ENCODE results near the gene LAGE3.

The LAGE3 gene

DNA sequence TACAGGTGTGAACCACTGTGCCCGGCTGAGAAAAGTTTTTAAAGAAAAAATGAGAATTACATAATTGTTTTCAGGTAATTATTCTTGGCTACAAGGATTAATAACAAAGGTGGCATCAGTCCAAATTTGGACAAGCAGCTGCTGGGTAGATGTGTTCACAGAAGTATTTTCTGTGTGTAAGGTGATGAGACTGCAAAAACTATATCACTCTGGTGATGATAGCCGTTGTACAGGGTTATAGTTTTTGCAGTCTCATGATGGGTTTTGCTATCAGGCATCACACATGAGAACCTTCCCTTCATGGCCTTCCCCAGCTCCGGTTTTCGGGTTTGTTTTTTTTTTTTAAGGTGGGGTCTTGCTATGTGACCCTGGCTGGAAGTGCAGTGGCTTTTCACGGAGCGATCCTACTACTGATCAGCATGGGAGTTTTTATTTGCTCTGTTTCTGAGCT is 16.4 kb upstream of the LAGE3 start:
- no peaks in the 10 kb centered on the region for H3K36me3 ChIP-seq (ENCODE audit: control insufficient read depth in 1 of 2, insufficient read depth in 2 of 2, low read length in 2 of 2)
- no peaks in the 10 kb centered on the region for H3K4me1 ChIP-seq (ENCODE audit: control insufficient read depth in 1 of 2, insufficient read depth in 2 of 2, low read length in 2 of 2)
- no peaks in the 10 kb centered on the region for H3K27me3 ChIP-seq (ENCODE audit: low read depth, low read length)
- no peak overlapping the region for H3K4me3 ChIP-seq (ENCODE audit: low read depth in 1 of 2, low read length in 2 of 2)
- H3K27ac ChIP-seq (ENCODE audit: low read length) = no peak overlapping the region
- H3K9me3 ChIP-seq (ENCODE audit: control insufficient read depth in 1 of 2, low read length in 2 of 2) = no peaks in the 10 kb centered on the region

DNA sequence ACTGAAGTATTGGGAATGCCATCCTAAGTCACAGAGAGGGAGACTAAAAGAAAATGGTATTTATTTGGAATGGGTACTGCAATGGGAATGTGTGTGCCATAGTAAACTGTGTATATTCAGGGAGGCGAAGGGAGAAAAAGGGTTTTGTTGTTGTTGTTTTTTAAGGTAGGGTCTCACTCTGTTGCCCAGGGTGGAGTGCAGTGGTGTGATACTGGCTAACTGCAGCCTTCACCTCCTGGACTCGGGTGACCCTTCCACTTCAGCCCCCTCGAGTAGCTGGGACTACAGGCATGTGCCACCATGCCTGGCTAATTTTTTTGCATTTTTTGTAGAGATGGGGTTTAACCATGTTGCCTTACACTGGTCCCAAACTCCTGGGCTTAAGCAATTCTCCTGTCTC is 15.6 kb upstream of the LAGE3 start:
- Histone ChIP-seq H3K36me3 (ENCODE audit: control insufficient read depth in 1 of 2, insufficient read depth in 2 of 2, low read length in 2 of 2) (no peaks in the 10 kb centered on the region), H3K27me3 (ENCODE audit: low read depth, low read length) (no peaks in the 10 kb centered on the region), H3K4me1 (ENCODE audit: control insufficient read depth in 1 of 2, insufficient read depth in 2 of 2, low read length in 2 of 2) (peaks cover 0 to under 1% of the 10 kb centered on the region in 2 donors)

DNA sequence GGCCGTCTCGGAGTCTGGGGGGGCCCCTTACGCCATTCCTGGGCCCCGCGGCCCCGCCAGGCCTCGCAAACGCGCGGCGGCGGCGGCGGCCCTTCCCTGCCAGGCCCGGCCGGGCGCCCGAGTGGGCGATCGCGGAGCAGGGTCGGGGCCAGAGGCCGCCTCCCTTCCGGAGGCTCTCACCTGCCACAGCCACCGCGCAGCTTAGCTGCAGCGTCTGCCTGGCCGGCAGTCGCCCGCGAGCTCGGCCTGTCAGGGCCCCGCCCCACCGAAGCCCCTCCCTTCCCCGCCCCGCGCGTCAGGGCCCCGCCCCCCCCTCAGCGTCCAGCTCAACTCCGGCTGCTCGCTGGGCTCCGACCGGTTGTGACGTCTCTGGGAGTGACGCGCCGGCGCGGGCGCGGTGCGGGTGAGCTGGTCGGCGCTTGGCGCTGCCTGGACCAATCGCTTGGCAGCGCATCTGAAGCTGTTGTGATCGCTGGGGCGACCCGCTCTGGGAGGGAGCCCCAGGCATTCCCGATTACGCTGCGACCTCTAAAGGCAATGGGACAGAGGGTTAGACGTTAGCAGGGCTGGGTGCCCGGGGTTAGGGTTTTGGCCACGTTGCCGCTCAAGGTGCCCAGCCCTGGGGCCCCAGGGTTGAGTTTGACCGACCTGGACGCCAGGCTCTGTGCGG is 11.5 kb upstream of the LAGE3 start, which contains the start of gene SLC10A3:
Gene SLC10A3, minus strand, starts transcription at position 216 of the 670 bp plus-strand sequence. CDS start 1,689 bp downstream, outside the sequence.
- Histone ChIP-seq H3K27me3 (ENCODE audit: low read depth, low read length) (no peaks in the 10 kb centered on the region), H3K9me3 (ENCODE audit: control insufficient read depth in 1 of 2, low read length in 2 of 2) (no peaks in the 10 kb centered on the region), H3K4me3 (ENCODE audit: low read depth in 1 of 2, low read length in 2 of 2) (peak within 1 kb of the TSS; percentile 53 to 61), H3K4me1 (ENCODE audit: control insufficient read depth in 1 of 2, insufficient read depth in 2 of 2, low read length in 2 of 2) (peaks cover 5 to 26% of the 10 kb centered on the region in 2 donors), H3K27ac (ENCODE audit: low read length) (peak within 1 kb of the TSS; percentile 67), H3K36me3 (ENCODE audit: control insufficient read depth in 1 of 2, insufficient read depth in 2 of 2, low read length in 2 of 2) (peaks cover 0 to 8% of the 10 kb centered on the region in 2 donors)

More for the DNA sequence above, 15.6 kb upstream of the LAGE3 start:
- Histone ChIP-seq H3K9me3 (ENCODE audit: control insufficient read depth in 1 of 2, low read length in 2 of 2) (no peaks in the 10 kb centered on the region), H3K4me3 (ENCODE audit: low read depth in 1 of 2, low read length in 2 of 2) (no peak overlapping the region), H3K27ac (ENCODE audit: low read length) (no peak overlapping the region)

DNA sequence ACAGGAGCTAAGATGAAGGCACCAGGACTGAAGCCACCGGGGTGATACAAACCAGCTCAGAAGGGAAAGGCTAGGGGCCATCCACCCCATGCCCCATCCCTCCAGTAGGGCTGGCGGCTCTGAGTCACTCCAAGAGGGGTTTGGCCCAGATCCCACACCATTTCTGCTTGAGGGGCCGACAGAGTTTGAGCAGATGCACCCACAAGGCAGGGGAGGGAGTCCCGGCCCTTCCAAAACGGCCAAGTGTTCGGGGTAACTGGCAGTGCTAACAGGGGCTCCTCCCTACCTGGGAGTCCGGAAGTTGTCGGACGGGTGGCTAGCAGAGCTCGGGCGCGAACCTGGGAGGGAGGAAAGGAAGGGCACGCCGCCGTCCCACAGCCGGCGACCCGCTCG is 10.9 kb upstream of the LAGE3 start:
- Histone ChIP-seq H3K4me3 (ENCODE audit: low read depth in 1 of 2, low read length in 2 of 2) (peak overlapping the region; percentile 52 to 53), H3K27ac (ENCODE audit: low read length) (peak overlapping the region; percentile 67), H3K36me3 (ENCODE audit: control insufficient read depth in 1 of 2, insufficient read depth in 2 of 2, low read length in 2 of 2) (peaks cover 0 to 8% of the 10 kb centered on the region in 2 donors), H3K27me3 (ENCODE audit: low read depth, low read length) (no peaks in the 10 kb centered on the region), H3K4me1 (ENCODE audit: control insufficient read depth in 1 of 2, insufficient read depth in 2 of 2, low read length in 2 of 2) (peaks cover 5 to 32% of the 10 kb centered on the region in 2 donors), H3K9me3 (ENCODE audit: control insufficient read depth in 1 of 2, low read length in 2 of 2) (no peaks in the 10 kb centered on the region)

- H3K36me3 ChIP-seq (ENCODE audit: control insufficient read depth in 1 of 2, insufficient read depth in 2 of 2, low read length in 2 of 2) = peaks cover 0 to 8% of the 10 kb centered on the region in 2 donors
- H3K9me3 ChIP-seq (ENCODE audit: control insufficient read depth in 1 of 2, low read length in 2 of 2) = no peaks in the 10 kb centered on the region
- H3K4me1 ChIP-seq (ENCODE audit: control insufficient read depth in 1 of 2, insufficient read depth in 2 of 2, low read length in 2 of 2) = peaks cover 5 to 35% of the 10 kb centered on the region in 2 donors
- H3K4me3 ChIP-seq (ENCODE audit: low read depth in 1 of 2, low read length in 2 of 2) = peak overlapping the region in 1 of 2 donors; percentile 52
- H3K27me3 ChIP-seq (ENCODE audit: low read depth, low read length) = no peaks in the 10 kb centered on the region
- no peak overlapping the region for H3K27ac ChIP-seq (ENCODE audit: low read length)
Observed at GRCh38 chrX:154489182-154489581, 10.1 kb upstream of the LAGE3 start.

DNA sequence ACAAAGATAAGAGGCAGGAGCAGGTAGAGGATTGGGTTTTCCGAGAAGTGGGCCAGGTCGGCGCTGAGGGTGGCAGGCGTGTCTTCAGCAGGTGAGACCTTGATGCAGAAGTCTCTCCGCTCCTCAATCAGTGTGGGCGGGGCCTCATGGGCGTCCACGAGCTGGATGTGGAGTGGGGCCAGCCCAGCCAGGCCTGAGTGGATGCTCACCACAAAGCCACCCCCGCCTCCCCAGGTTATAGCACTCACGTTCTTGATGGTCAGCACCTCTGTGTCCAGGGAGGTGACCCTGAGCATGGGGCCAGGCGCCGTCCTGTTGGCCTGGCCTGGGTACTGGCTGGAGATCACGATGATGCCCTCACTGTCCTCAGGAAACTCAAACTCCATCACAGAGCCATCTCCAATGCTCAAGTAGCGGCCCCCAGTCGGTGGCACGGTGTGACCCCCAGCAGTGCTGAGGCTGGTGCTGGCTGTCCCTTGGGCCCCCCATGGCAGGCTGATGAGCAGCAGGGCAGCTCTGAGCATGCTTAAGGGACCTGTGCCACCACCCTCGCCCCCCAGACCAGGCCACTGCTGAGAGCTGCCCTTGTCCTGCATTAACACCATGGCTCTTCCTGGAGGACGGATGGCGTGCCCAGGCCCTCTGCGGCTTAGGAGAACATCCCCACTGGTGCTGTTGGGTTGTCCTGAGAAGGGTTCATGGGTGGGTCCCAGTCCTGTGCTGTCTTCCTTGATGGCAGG is 9.4 kb upstream of the LAGE3 start:
- H3K4me3 ChIP-seq (ENCODE audit: low read depth in 1 of 2, low read length in 2 of 2) = no peak overlapping the region
- H3K4me1 ChIP-seq (ENCODE audit: control insufficient read depth in 1 of 2, insufficient read depth in 2 of 2, low read length in 2 of 2) = peaks cover 5 to 35% of the 10 kb centered on the region in 2 donors
- peaks cover 0 to 8% of the 10 kb centered on the region in 2 donors for H3K36me3 ChIP-seq (ENCODE audit: control insufficient read depth in 1 of 2, insufficient read depth in 2 of 2, low read length in 2 of 2)
- no peak overlapping the region for H3K27ac ChIP-seq (ENCODE audit: low read length)
- H3K9me3 ChIP-seq (ENCODE audit: control insufficient read depth in 1 of 2, low read length in 2 of 2) = no peaks in the 10 kb centered on the region
- H3K27me3 ChIP-seq (ENCODE audit: low read depth, low read length) = no peaks in the 10 kb centered on the region

GRCh38 chrX:154487518-154488290 is 8.6 kb upstream of the LAGE3 start:
- H3K36me3 ChIP-seq (ENCODE audit: control insufficient read depth in 1 of 2, insufficient read depth in 2 of 2, low read length in 2 of 2) = peaks cover 0 to 8% of the 10 kb centered on the region in 2 donors
- no peak overlapping the region for H3K4me3 ChIP-seq (ENCODE audit: low read depth in 1 of 2, low read length in 2 of 2)
- H3K27me3 ChIP-seq (ENCODE audit: low read depth, low read length) = no peaks in the 10 kb centered on the region
- no peaks in the 10 kb centered on the region for H3K9me3 ChIP-seq (ENCODE audit: control insufficient read depth in 1 of 2, low read length in 2 of 2)
- H3K4me1 ChIP-seq (ENCODE audit: control insufficient read depth in 1 of 2, insufficient read depth in 2 of 2, low read length in 2 of 2) = peaks cover 5 to 35% of the 10 kb centered on the region in 2 donors
- no peak overlapping the region for H3K27ac ChIP-seq (ENCODE audit: low read length)

DNA sequence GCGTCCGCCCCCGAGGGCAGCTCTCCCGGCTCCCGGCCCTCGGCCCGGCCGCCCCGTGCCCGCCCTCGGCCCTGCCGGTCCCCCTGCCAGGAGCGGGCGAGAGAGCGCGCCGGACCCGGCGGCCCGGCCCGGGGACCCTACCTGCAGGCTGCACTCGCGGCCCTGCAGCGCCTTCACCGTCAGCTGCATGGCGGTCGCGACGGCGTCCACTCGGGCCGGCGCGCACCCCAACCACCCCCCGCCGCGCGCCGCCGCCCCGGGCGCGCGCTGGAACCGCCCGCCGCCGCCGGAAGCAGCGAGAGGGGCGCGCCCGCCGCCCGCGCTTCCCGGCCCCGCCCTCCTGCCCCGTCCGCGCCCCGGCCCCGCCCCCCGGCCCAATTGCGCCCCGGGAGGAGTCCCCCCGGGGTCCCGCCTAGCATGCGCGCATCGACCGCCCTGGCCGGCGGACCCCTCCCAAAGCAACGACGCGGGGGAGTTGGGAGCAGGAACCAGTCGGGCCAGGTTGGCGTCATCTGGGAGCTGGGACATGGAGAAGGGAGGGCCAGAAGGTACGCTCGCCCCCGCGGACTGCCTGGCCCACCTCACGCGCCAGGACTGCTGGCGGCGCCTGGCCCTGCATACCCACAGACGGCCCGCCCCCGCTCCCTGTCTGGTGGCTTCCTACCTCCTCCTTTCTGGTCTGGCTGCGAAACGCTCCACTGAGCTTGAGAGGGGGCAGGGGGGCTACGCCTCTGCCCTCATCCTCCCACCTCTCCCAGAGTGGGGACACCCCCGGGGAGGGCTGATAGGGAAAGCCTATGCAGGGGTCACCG is 7.5 kb upstream of the LAGE3 start, which contains the start of gene UBL4A:
Gene UBL4A, minus strand, starts transcription at position 220 of the 812 bp plus-strand sequence. Its CDS starts 31 bp downstream, at position 189.
- Histone ChIP-seq H3K4me3 (ENCODE audit: low read depth in 1 of 2, low read length in 2 of 2) (peak within 1 kb of the TSS; percentile 21 to 64), H3K9me3 (ENCODE audit: control insufficient read depth in 1 of 2, low read length in 2 of 2) (no peaks in the 10 kb centered on the region), H3K36me3 (ENCODE audit: control insufficient read depth in 1 of 2, insufficient read depth in 2 of 2, low read length in 2 of 2) (peaks cover 0 to 8% of the 10 kb centered on the region in 2 donors), H3K27me3 (ENCODE audit: low read depth, low read length) (no peaks in the 10 kb centered on the region), H3K4me1 (ENCODE audit: control insufficient read depth in 1 of 2, insufficient read depth in 2 of 2, low read length in 2 of 2) (peaks cover 5 to 35% of the 10 kb centered on the region in 2 donors), H3K27ac (ENCODE audit: low read length) (no peak within 1 kb of the TSS)

- Histone ChIP-seq H3K9me3 (ENCODE audit: control insufficient read depth in 1 of 2, low read length in 2 of 2) (no peaks in the 10 kb centered on the region), H3K27ac (ENCODE audit: low read length) (no peak overlapping the region), H3K4me3 (ENCODE audit: low read depth in 1 of 2, low read length in 2 of 2) (peak overlapping the region; percentile 21 to 62), H3K36me3 (ENCODE audit: control insufficient read depth in 1 of 2, insufficient read depth in 2 of 2, low read length in 2 of 2) (peaks cover 0 to 8% of the 10 kb centered on the region in 2 donors), H3K4me1 (ENCODE audit: control insufficient read depth in 1 of 2, insufficient read depth in 2 of 2, low read length in 2 of 2) (peaks cover 5 to 35% of the 10 kb centered on the region in 2 donors), H3K27me3 (ENCODE audit: low read depth, low read length) (no peaks in the 10 kb centered on the region)
Observed at GRCh38 chrX:154486052-154486395, 6.9 kb upstream of the LAGE3 start.

GRCh38 chrX:154485150-154486051 is 6.3 kb upstream of the LAGE3 start:
- Histone ChIP-seq H3K4me3 (ENCODE audit: low read depth in 1 of 2, low read length in 2 of 2) (peak overlapping the region; percentile 21 to 62), H3K27ac (ENCODE audit: low read length) (no peak overlapping the region), H3K36me3 (ENCODE audit: control insufficient read depth in 1 of 2, insufficient read depth in 2 of 2, low read length in 2 of 2) (peaks cover 0 to 8% of the 10 kb centered on the region in 2 donors), H3K9me3 (ENCODE audit: control insufficient read depth in 1 of 2, low read length in 2 of 2) (no peaks in the 10 kb centered on the region), H3K4me1 (ENCODE audit: control insufficient read depth in 1 of 2, insufficient read depth in 2 of 2, low read length in 2 of 2) (peaks cover 5 to 35% of the 10 kb centered on the region in 2 donors), H3K27me3 (ENCODE audit: low read depth, low read length) (no peaks in the 10 kb centered on the region)
